Measurements from ENCODE around the gene GALR3.

DNA sequence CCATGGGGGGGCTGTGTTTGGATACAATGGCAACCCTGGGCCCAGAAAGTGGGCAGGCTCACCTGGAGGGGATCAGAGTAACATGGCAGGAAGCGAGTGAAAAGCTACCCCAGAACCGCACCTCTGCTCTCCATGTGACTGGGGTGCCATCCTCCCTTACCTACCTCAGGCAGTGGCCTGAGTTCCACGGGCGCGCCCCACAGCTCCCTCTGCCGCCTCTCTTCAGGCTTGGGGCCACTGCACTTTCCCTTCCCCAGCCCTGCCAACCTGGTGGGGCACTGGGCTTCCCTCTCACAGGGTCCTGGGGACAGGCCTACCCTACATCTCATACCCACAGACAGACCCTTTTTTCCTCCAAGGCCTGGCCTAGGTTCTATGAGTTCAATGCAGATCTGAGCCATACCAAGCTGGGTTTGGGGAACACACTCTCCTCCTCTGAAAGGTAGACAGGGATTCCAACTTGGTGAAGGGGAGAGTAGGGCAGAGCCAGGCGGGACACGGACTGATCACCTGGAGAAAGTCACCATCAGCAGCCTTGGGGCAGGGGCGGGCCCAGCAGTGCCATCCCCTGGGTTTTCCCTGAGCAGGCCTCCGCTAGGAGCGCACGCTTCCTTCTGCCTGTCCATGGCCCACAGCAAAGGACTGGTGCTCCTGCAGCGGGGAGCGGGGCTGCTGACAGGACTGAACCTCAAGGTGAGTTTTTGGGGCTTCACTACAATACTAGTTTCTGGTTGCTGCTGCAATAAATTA, 7.1 kb downstream of the GALR3 start:
- TF ChIP-seq, protein P1, sequence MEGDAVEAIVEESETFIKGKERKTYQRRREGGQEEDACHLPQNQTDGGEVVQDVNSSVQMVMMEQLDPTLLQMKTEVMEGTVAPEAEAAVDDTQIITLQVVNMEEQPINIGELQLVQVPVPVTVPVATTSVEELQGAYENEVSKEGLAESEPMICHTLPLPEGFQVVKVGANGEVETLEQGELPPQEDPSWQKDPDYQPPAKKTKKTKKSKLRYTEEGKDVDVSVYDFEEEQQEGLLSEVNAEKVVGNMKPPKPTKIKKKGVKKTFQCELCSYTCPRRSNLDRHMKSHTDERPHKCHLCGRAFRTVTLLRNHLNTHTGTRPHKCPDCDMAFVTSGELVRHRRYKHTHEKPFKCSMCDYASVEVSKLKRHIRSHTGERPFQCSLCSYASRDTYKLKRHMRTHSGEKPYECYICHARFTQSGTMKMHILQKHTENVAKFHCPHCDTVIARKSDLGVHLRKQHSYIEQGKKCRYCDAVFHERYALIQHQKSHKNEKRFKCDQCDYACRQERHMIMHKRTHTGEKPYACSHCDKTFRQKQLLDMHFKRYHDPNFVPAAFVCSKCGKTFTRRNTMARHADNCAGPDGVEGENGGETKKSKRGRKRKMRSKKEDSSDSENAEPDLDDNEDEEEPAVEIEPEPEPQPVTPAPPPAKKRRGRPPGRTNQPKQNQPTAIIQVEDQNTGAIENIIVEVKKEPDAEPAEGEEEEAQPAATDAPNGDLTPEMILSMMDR (IDR thresholded peaks at IDR 0.05 in 4 of 5, conservative IDR thresholded peaks at IDR 0.05 in 1 of 5), result no peak
- TF ChIP-seq POLR2A (IDR thresholded peaks at IDR 0.05), result no peak

All from gastrocnemius medialis (tissue), 4 donors.